Esophagus mucosa (tissue), 1 donor: ENCODE results near the gene SPATA45. TPM values are rescaled to one million over a fixed set of nuclear protein-coding genes. Genes with fewer than 3 reads are reported as not detected.

ENCODE experiments used
- total RNA-seq: library from RNA; stranded (reverse); gene quantifications from one replicate; pipeline ENCODE4 v1.2.4, GENCODE V29; 2023
- donor health status: DM: yes; HTN: yes; CAD: no.

The SPATA45 gene
- total RNA-seq, 1 donor from 2014 or later, result not detected

Other genes with a start within 250 kb of the SPATA45 start
- gene ATF3, start 238.9 kb downstream of the SPATA45 start, total RNA-seq, result 2.7 TPM
- gene BATF3, start 147.8 kb downstream of the SPATA45 start, total RNA-seq, result 0.68 TPM
- gene NSL1, start 55.9 kb downstream of the SPATA45 start, total RNA-seq, result 12.9 TPM
- gene TATDN3, start 55.8 kb downstream of the SPATA45 start, total RNA-seq, result 8.4 TPM
- 5.0 TPM for gene FLVCR1, start 10.6 kb upstream of the SPATA45 start, total RNA-seq
- 0.36 TPM for gene VASH2, start 102.9 kb upstream of the SPATA45 start, total RNA-seq
- 16.0 TPM for gene ANGEL2, start 168.2 kb upstream of the SPATA45 start, total RNA-seq
- gene RPS6KC1, start 203.6 kb upstream of the SPATA45 start, total RNA-seq, result 8.5 TPM